HepG2 (cell line): ENCODE data around the gene PLEKHG4. TPM values are rescaled to one million over a fixed set of nuclear protein-coding genes. Genes with fewer than 3 reads are reported as not detected.
A peak's percentile ranks its signal among the peaks of the same experiment; 100 is the strongest.

Source experiments
- POLR2A ChIP-seq, 2 experiments: IDR thresholded peaks; 2 replicates each; pipeline ENCODE4 v1.6.1; 2011; ENCODE audit warnings: low read depth in 2 of 2, low read length in 2 of 2, mild to moderate bottlenecking in 1 of 2, moderate library complexity in 1 of 2; ENCODE audit not compliant: insufficient read depth in 1 of 2
- ZNF318 ChIP-seq: sonication (generic); formaldehyde crosslinking; IDR thresholded peaks from 2 replicates; pipeline ENCODE4 v1.4.0; 2020; ENCODE audit warnings: mild to moderate bottlenecking, missing genetic modification reagents
- ZNF850 ChIP-seq: sonication (generic); formaldehyde crosslinking; conservative IDR thresholded peaks from 2 replicates; pipeline ENCODE4 v1.9.0; 2021; ENCODE audit warnings: mild to moderate bottlenecking, missing genetic modification reagents
- polyA plus RNA-seq, 8 experiments: library from polyadenylated mRNA; depleted of rRNA in 3 of 8; stranded (reverse) in 7 of 8; unstranded in 1 of 8; fragments of >200 nt; fragmentation: Illumina TruSeq in 4 of 8; extraction: Trizol in 4 of 8; gene quantifications; 2 replicates each; pipeline versions ENCODE4 v1.2.1 to v1.2.3, GENCODE V29; 2011 to 2016; ENCODE audit warnings: low read depth in 4 of 8, missing spikeins in 1 of 8, mixed read lengths in 1 of 8; ENCODE audit not compliant: insufficient read depth in 1 of 8
- total RNA-seq, 5 experiments: library from RNA; depleted of rRNA; stranded (reverse); fragments of >200 nt; fragmentation: Illumina TruSeq; extraction: Trizol; gene quantifications; 2 replicates each; pipeline ENCODE4 v1.2.3, GENCODE V29; 2016; ENCODE audit warnings: low read depth in 1 of 5
- TF ChIP-seq, protein P1 (sequence below): sonication (generic); formaldehyde crosslinking; IDR thresholded peaks from 2 replicates; pipeline ENCODE4 v1.4.0; 2020; ENCODE audit warnings: missing genetic modification reagents, borderline replicate concordance
- TF ChIP-seq, protein P2 (sequence below): sonication (generic); formaldehyde crosslinking; IDR thresholded peaks from 2 replicates; pipeline ENCODE4 v1.4.0; 2020; ENCODE audit warnings: missing genetic modification reagents

PLEKHG4 gene
- total and polyA plus RNA-seq, 2 of the 13 experiments (the other 11 are each of a cell fraction or from before 2014, with no cell fraction given): 7.1 to 13.6 TPM

DNA sequence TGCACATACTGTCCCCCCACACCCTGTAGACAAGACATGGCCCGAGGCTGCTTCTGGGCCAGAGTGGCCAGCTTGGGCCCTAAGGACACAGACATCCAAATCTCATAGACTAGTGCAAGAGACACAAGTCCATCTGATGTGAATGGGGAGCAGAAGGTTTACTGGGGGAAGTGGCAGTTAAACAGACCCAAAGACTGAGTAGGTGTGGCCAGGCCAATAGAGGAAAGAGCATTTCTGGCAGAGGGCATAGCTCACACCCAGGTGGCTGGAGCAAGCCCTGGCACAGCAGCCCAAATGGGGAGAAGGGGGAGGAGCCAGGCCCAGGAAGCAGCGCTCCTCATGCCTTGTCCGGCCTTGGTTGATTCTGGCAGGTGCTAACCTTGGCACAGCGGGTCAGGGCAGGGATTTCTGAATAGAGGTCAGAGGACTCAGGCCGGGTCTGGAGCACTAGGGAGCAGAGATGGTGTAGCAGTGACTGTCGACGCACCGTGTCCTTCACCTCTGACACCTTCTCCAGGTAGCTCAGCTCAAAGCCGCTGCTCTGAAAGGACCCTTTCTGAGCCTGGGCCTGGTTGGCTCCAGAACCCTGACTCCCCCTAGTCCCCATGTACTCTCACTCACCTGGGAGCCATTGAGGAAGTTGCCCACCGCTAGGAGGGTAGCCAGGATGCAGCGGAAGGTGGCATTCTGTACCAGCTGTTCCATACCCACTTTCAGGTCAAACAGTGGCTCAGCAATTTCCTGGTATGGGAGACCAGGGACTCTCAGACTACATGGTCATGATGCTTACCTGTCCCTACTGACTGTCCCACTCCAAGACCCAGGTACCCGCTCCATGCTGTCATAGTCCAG lies 48.3 kb upstream of the PLEKHG4 start (continued):
- TF ChIP-seq, protein P1, sequence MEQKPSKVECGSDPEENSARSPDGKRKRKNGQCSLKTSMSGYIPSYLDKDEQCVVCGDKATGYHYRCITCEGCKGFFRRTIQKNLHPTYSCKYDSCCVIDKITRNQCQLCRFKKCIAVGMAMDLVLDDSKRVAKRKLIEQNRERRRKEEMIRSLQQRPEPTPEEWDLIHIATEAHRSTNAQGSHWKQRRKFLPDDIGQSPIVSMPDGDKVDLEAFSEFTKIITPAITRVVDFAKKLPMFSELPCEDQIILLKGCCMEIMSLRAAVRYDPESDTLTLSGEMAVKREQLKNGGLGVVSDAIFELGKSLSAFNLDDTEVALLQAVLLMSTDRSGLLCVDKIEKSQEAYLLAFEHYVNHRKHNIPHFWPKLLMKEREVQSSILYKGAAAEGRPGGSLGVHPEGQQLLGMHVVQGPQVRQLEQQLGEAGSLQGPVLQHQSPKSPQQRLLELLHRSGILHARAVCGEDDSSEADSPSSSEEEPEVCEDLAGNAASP (CRISPR knock-in tag): no peak
- TF ChIP-seq, protein P2, sequence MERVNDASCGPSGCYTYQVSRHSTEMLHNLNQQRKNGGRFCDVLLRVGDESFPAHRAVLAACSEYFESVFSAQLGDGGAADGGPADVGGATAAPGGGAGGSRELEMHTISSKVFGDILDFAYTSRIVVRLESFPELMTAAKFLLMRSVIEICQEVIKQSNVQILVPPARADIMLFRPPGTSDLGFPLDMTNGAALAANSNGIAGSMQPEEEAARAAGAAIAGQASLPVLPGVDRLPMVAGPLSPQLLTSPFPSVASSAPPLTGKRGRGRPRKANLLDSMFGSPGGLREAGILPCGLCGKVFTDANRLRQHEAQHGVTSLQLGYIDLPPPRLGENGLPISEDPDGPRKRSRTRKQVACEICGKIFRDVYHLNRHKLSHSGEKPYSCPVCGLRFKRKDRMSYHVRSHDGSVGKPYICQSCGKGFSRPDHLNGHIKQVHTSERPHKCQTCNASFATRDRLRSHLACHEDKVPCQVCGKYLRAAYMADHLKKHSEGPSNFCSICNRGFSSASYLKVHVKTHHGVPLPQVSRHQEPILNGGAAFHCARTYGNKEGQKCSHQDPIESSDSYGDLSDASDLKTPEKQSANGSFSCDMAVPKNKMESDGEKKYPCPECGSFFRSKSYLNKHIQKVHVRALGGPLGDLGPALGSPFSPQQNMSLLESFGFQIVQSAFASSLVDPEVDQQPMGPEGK (CRISPR knock-in tag): no peak
- TF ChIP-seq ZNF318 (CRISPR knock-in tag): 0 out of 2 replicates have a peak, but pooled peaks have one; percentile 25
- TF ChIP-seq POLR2A (IDR thresholded peaks at IDR 0.05; ENCODE audit: insufficient read depth in 1 of 2, low read depth in 2 of 2, low read length in 2 of 2): peak; percentile 10 to 33; a peak in 2 of 4 replicates
- TF ChIP-seq ZNF850 (CRISPR knock-in tag): no peak
